ENCODE results near the gene CALN1.

The CALN1 gene

GRCh38 chr7:72038022-72038732, 374.0 kb downstream of the CALN1 start:
- DNase-seq (ENCODE audit: low spot score) = no peak

- DNase-seq (ENCODE audit: low spot score) = no peak
Measured at GRCh38 chr7:72037516-72037915, 374.6 kb downstream of the CALN1 start.

GRCh38 chr7:72035266-72035665, 376.9 kb downstream of the CALN1 start:
- DNase-seq (ENCODE audit: low spot score) = no peak

DNA sequence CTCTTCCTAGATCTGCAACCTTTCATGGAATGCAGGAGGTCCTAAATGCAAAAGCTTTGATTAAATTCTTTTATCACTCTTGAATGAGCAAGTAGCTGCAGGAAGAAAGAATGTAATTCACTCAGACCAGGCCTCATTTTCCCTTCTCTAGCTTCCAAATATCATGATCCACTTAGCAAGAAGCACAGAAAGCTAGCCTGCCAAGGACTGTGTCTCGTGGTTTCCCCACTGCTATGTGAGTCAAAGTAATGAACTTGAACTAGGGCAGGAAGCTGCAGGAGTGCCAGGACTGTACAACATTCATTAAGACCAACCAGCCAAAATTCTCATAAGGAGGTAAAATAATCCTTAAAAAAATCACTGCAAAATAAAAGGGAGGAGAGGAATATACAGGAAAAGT, 379.2 kb downstream of the CALN1 start:
- DNase-seq (ENCODE audit: low spot score) = no peak

GRCh38 chr7:72030994-72031667, 381.0 kb downstream of the CALN1 start:
- no peak for DNase-seq (ENCODE audit: low spot score)

DNA sequence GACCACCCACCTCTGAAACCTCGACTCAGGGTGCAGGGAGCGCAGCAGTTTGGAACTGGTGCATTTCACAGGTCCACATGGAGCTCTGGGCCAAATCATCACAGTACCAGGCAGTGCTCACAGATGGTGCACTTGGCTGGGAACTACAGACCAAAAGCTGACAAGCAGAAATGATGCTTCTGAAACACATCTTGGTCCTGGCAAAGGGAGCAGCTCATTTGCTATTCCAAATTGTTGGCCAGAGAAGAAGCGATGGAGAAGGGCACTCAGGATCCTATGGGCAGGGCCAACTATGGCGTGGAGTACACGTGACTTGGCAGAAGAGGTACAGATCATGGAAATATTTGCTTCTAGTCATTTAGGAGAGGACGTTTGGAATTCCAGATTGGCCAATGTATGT, 383.9 kb downstream of the CALN1 start:
- DNase-seq (ENCODE audit: low spot score) = no peak

DNA sequence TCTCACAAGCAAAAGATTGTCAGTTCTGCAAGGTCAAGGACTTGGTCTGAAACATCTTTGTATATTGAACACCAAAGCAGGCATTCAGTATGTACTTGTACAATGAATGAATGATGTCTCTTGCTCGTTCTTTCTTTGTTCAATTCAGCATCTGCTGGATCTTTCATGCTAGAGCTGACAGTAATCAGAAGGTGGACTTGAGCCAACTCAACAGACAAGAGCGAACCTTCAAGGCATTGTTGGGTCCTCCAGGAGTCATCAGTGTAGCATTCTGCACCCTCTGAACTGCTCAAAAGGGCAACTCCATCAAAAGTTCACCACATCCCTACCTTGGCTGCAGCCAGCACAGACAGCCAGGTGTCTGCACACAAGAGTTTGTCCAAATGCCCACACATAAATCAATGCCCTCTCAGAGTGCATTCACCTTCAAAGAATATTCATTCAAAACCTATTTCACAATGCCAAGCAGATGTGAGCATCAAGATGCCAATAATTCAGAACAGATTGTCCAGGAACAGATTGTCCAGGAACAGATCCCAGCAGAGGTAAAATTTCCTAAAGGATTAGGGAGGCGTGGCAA, 386.7 kb downstream of the CALN1 start:
- no peak for DNase-seq (ENCODE audit: low spot score)

- DNase-seq (ENCODE audit: low spot score) = no peak
Measured at GRCh38 chr7:72023926-72024325, 388.2 kb downstream of the CALN1 start.

DNA sequence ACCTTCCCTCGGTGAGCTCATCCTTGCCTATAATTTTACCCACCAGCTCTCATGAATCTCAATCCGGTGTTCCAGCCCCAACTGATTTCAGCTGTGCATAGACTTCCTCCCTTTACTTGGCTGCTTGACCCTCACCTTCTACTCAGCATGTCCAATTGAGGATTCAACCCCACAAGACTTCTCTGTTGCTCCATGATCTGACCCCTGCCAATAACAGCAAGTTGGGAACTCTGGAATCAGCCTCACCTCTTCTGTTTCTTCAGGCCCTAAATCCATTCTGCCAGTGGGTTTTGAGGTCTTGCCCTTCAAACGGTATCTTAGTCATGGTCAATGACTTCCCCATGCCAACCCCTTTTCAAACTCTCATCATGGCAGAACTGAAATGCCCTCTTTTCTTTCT, 390.4 kb downstream of the CALN1 start:
- no peak for DNase-seq (ENCODE audit: low spot score)

DNA sequence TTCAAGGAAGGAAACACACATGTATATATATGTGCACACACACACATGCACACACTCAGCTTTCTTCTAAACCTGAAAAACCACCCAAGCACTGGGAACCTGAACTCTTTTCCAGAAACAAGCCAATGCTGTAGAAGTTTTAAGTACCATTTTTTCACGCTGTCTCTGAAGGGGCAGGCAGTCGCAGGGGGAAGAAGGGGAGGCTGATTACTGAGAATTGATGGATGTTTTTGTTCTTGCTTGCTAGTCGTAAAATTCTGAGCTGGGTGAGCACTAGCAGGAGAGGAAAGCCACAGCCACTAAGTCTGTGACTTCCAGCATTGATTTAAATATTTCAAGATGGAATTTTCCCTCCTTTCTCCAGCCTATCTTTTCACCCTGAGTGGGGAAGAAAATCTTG, 391.8 kb downstream of the CALN1 start:
- no peak for DNase-seq (ENCODE audit: low spot score)

DNA sequence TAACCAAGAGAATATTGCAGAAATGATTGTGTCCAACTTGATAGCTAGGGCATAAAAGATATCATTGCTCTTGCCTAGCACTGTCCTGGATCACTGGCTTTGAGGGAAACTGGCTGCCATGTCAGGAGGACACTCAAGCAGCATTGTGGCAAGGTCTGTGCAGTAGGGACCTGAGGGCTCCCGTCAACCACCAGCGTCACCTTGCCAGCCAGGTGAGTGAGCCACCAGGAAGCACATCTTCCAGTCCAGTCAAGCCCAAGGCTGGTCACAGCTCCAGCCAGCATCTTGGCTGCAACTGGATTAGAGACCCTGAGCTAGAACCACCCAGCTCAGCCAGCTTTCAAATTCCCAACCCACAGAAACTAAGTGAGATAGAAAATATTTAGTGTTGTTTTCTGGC, 392.7 kb downstream of the CALN1 start:
- no peak for DNase-seq (ENCODE audit: low spot score)

- no peak for DNase-seq (ENCODE audit: low spot score)
Measured at GRCh38 chr7:72017756-72018155, 394.4 kb downstream of the CALN1 start.

DNA sequence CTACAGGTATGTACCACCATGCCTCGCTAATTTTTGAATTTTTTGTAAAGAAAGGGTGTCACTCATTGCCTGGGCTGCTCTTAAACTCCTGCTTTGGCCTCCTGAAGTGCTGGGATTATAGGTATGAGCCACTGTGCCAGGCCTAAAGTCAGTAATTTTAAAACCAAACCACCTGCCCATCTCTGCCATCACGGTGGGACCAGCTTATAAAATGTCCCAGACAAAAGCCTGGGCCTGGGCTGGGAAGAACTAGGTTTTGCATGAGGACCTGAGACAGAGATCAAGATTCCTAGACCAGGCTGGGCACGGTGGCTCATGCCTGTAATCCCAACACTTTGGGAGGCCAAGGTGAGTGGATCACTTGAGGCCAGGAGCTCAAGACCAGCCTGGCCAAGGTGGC, 395.6 kb downstream of the CALN1 start:
- no peak for DNase-seq (ENCODE audit: low spot score)

DNA sequence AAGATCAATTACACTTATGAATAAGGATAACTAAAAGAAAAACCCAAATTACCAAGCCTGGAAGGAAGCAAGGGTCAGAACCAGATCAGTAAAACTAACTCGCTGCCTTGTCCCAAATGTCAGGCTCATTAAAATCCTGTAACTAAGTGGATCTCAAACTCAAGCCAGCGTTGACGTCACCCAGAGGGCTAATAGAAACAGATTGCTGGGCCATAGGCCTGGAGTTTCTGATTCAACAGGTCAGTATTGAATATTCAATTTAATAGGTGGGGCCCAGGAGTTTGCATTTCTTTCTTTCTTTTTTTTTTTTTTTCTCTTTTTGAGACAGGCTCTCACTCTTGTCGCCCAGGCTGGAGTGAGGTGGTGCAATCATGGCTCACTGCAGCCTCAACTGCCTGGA, 397.0 kb downstream of the CALN1 start:
- no peak for DNase-seq (ENCODE audit: low spot score)

- no peak for DNase-seq (ENCODE audit: low spot score)
Measured at GRCh38 chr7:72007018-72007417, 405.1 kb downstream of the CALN1 start.

DNA sequence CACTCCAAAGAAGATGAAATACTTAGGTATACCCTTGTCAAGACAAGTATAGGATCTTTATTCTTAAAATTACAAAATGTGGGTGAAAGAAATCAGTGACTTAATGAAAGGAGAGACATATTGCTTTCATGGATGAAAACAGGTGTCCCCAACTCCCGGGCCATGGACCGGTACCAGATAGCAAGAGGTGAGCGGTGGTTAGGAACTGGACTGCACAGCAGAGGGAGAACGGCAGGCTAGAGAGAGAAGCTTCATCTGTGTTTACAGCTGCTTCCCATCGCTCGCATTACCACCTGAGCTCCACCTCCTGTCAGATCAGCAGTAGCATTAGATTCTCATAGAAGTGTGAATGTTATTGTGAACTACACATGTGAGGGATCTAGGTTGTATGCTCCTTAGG, 408.9 kb downstream of the CALN1 start:
- DNase-seq (ENCODE audit: low spot score) = no peak

GRCh38 chr7:71996141-71996540, 416.0 kb downstream of the CALN1 start:
- no peak for DNase-seq (ENCODE audit: low spot score)

DNA sequence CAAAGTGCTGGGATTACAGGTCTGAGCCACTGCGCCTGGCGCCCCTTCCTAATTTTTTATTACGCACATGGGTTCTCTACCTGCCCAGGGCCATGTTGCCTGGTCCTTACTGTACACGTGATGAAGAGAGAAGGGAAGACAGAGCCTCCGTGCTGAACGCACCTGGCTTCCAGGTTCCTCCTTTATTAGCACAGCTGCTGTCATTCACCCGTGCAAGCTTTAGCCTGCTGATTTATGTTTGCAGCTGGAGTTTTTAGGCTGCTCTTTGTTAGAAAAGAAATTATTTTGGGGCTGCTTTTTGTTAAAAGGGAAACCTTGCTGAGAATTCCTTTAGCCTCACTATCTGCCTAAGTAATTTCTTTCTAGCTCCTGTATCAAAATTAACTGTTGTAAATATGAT, 417.0 kb downstream of the CALN1 start:
- DNase-seq (ENCODE audit: low spot score) = no peak

DNA sequence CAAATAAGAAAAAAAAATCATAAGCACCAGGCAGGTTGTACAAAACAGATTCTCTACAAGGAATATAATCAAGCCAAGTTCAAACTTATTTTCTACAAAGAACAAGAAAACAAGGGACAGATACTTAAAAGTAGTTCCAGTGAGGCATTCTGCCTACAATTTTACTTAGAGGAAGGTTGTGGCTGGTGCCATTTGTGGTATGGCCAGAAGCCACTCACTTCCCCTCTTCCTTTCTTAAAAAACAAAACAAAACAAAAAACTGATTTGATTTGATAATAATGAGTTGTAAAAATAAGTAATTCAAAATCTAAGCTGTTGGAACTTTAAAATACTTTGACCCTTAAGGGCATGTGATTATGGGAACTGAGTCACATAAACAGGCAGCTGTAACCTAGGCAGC, 420.6 kb downstream of the CALN1 start:
- DNase-seq (ENCODE audit: low spot score) = no peak

- no peak for DNase-seq (ENCODE audit: low spot score)
Measured at GRCh38 chr7:71990138-71990462, 422.0 kb downstream of the CALN1 start.

- no peak for DNase-seq (ENCODE audit: low spot score)
Measured at GRCh38 chr7:71988201-71988600, 423.9 kb downstream of the CALN1 start.

- no peak for DNase-seq (ENCODE audit: low spot score)
Measured at GRCh38 chr7:71987200-71987767, 424.9 kb downstream of the CALN1 start.

DNA sequence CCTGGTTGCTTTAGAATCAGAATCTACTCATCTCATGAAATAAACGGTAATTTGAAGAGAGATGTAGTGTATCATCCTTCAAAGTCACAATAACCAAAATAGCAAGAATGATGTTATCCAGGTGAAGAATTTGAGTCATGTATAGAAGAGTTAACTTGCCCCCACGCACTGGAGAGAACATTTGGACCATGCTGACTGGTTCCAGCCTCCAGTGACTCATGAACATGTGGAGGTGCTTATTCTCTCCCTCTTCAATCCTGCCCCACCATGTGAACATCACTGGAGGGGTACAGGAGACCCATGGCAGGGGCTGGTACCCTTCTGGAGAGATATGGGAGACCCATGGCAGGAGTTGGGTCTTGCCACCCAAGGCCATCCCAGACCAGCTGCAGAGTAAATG, 427.8 kb downstream of the CALN1 start:
- no peak for DNase-seq (ENCODE audit: low spot score)

DNA sequence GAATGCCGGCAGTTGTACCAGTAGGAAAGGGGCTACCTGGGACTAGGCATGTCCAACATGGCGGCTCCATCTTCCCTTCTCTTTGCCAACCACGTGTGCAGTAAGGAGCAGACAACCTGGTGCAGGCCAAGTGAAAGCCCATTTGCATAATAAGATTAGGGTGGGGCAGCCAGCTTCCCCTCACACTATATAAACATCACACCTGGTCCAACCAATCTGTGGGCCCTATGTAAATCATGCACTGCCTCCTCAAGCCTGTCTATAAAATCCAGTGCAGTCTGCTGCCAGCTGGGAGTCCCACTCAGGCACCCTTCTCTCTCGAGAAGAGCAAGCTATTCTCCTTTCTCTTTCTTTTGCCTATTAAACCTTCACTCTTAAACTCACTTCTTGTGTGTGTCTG, 429.3 kb downstream of the CALN1 start:
- DNase-seq (ENCODE audit: low spot score) = no peak

Measured in CD4-positive, alpha-beta T cell treated with Interleukin-15 for 4 hours (primary cell).